Prostate gland (tissue), 2 donors: ENCODE data around the gene NFIC. TPM values are rescaled to one million over a fixed set of nuclear protein-coding genes. Genes with fewer than 3 reads are reported as not detected.
"Not testable (repeated sequence)": the region's sequence is repeated elsewhere in the genome, so short reads cannot be mapped to it uniquely, and the experiment has no call there.

Experiments used
- DNase-seq: peaks from one replicate; pipeline ENCODE4 v3.0.0-alpha.2; 2019; ENCODE audit warnings: low spot score
- H3K27ac ChIP-seq, 2 donors: fragments of 200-600 bp; sonication (generic); 2 replicates each; pipeline ENCODE4 v1.5.1; 2017 to 2019
- H3K27me3 ChIP-seq: fragments of 200-600 bp; sonication (generic); replicated peaks from 2 replicates; pipeline ENCODE4 v1.5.1; 2019; ENCODE audit not compliant: insufficient read depth
- H3K36me3 ChIP-seq, 2 donors: fragments of 200-600 bp; sonication (generic); 1 replicate in 1 of 2; 2 replicates in 1 of 2; pipeline versions ENCODE4 v1.5.1 to v1.8.1; 2017 to 2019
- H3K4me1 ChIP-seq: fragments of 200-600 bp; sonication (generic); replicated peaks from 2 replicates; pipeline ENCODE4 v1.5.1; 2019
- H3K4me3 ChIP-seq, 2 donors: fragments of 200-600 bp; sonication (generic); 2 replicates each; pipeline ENCODE4 v1.5.1; 2017 to 2019
- H3K9me3 ChIP-seq: fragments of 200-600 bp; sonication (generic); 2 replicates; pipeline ENCODE4 v1.5.1; 2017
- CTCF ChIP-seq, 4 experiments: fragments of 200-600 bp in 2 of 4; fragments of 450-650 bp in 2 of 4; sonication (generic) in 2 of 4; IDR thresholded peaks; 1 replicate in 3 of 4; 2 replicates in 1 of 4; pipeline ENCODE4 v1.5.1; 2016 to 2019; ENCODE audit warnings: antibody characterized with exemption in 4 of 4, mild to moderate bottlenecking in 2 of 4, moderate library complexity in 2 of 4
- POLR2A ChIP-seq: fragments of 450-650 bp; IDR thresholded peaks from one replicate; pipeline ENCODE4 v1.6.1; 2016; ENCODE audit warnings: antibody characterized with exemption, mild to moderate bottlenecking
- POLR2AphosphoS5 ChIP-seq: sonication (generic); formaldehyde crosslinking; IDR thresholded peaks from one replicate; pipeline ENCODE4 v1.6.1; 2017; ENCODE audit warnings: antibody characterized with exemption
- WGBS: methylation state at CpG from one replicate; pipeline ENCODE4 v1.1.5; 2018; 5-methylcytosine and 5-hydroxymethylcytosine counted together
- intact Hi-C: fragments of 100-400 bp; cut with DNase I; formaldehyde crosslinking; loops from one replicate; pipeline ENCODE4 v1.14.2; 2022
- total RNA-seq, 2 donors: library from RNA; depleted of rRNA; stranded (reverse); fragments of >200 nt; gene quantifications; one replicate each; pipeline ENCODE4 v1.1.0, GENCODE V29; 2016

NFIC gene
- total RNA-seq, 2 donors from 2014 or later, result 160 to 168 TPM

DNA sequence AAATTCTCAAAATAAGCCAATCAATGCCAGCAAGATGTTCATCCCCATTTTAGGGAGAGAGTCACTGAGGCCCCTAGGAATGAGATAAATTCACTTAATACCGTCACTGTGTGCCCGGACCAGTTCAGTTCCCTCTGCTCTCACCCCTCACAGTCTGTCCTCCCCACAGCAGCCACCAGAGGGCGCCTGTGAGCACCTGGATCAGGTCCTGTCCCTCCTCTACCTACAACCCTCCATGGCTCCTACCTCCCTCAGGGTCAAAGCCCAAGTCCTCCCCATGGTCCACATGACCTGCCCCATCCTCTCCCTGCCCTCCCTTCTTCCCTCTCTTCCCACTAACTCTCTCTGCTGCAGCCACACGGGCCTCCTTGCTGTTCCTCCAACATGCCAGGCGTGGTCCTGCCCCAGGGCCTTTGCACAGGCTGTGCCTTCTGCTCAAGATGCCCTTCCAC is 42.0 kb upstream of the NFIC start:
- 42% methylated on average over 5 of the region's 5 CpGs for whole genome bisulfite sequencing

DNA sequence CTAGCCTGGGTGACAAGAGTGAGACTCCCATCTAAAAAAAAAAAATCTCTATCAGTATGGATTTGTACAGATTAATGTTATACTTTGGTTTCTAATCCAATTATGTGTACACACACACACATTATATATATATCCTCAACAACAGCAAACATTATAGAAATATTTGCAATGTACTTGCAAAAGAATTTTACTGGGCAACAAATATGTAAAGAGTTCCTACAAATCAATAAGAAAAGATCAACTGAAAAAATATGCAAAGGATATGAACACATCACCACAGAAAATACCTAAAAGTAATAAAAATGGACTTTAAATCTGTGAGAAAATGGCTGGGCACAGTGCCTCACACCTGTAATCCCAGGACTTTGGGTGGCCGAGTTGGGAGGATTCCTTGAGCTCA is 40.9 kb upstream of the NFIC start:
- DNase-seq, result no peak
- no peaks in the 10 kb centered on the region for H3K4me1 ChIP-seq
- intact Hi-C loops, result loop anchor here (2.0 kb wide), 1 partner anchor 147 kb away; no protein-coding TSS in a partner anchor
- H3K4me3 ChIP-seq, result no peak overlapping the region
- H3K36me3 ChIP-seq, result no peaks in the 10 kb centered on the region
- TF ChIP-seq POLR2AphosphoS5 (no peak), CTCF (IDR thresholded peaks at IDR 0.05) (no peak), POLR2A (no peak)
- 75% methylated on average over 1 of the region's 1 CpG for WGBS
- H3K27ac ChIP-seq, result no peak overlapping the region
- no peaks in the 10 kb centered on the region for H3K27me3 ChIP-seq
- no peaks in the 10 kb centered on the region for H3K9me3 ChIP-seq

More for the DNA sequence above, 42.0 kb upstream of the NFIC start:
- peak; percentile 40 for DNase-seq
- Histone ChIP-seq H3K27me3 (peaks cover 3% of the 10 kb centered on the region), H3K4me1 (no peaks in the 10 kb centered on the region), H3K4me3 (no peak overlapping the region), H3K27ac (no peak overlapping the region), H3K36me3 (no peaks in the 10 kb centered on the region), H3K9me3 (no peaks in the 10 kb centered on the region)
- TF ChIP-seq POLR2A (no peak), CTCF (IDR thresholded peaks at IDR 0.05) (peak; percentile 29 to 62 (median 56))
- intact Hi-C loops, result loop anchor here (2.0 kb wide), 1 partner anchor 148 kb away; no protein-coding TSS in a partner anchor

- no peak for DNase-seq
- 89% methylated on average over 3 of the region's 3 CpGs for WGBS
- Histone ChIP-seq H3K4me1 (no peaks in the 10 kb centered on the region), H3K36me3 (no peaks in the 10 kb centered on the region), H3K27ac (no peak overlapping the region), H3K4me3 (no peak overlapping the region), H3K27me3 (no peaks in the 10 kb centered on the region), H3K9me3 (no peaks in the 10 kb centered on the region)
- intact Hi-C loops, result no loop called here
- TF ChIP-seq CTCF (IDR thresholded peaks at IDR 0.05), result no peak
- TF ChIP-seq POLR2A, result no peak
- no peak for TF ChIP-seq POLR2AphosphoS5
Observed at GRCh38 chr19:3328743-3329142, 37.6 kb upstream of the NFIC start.

GRCh38 chr19:3330047-3330446 is 36.3 kb upstream of the NFIC start:
- H3K9me3 ChIP-seq, result no peaks in the 10 kb centered on the region
- no peaks in the 10 kb centered on the region for H3K36me3 ChIP-seq
- no peak for DNase-seq
- 76% methylated on average over 9 of the region's 9 CpGs for WGBS
- H3K27ac ChIP-seq, result no peak overlapping the region
- H3K4me3 ChIP-seq, result no peak overlapping the region
- TF ChIP-seq CTCF (IDR thresholded peaks at IDR 0.05) (no peak), POLR2AphosphoS5 (no peak), POLR2A (no peak)
- H3K27me3 ChIP-seq, result no peaks in the 10 kb centered on the region
- intact Hi-C loops, result no loop called here
- H3K4me1 ChIP-seq, result no peaks in the 10 kb centered on the region

DNA sequence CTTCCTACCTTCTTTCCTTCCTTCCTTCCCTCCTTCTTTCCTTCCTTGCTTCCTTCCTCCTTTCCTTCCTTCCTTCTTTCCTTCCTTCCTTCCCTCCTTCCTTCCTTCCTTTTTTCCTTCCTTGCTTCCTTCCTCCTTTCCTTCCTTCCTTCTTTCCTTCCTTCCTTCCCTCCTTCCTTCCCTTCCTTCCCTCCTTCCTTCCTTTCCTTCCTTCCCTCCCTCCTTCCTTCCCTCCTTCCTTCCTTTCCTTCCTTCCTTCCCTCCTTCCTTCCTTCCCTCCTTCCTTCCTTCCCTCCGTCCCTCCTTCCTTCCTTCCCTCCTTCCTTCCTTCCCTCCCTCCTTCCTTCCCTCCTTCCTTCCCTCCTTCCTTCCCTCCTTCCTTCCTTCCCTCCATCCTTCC is 34.2 kb upstream of the NFIC start:
- DNase-seq, H3K27me3 ChIP-seq, intact Hi-C loops, H3K36me3 ChIP-seq, H3K4me3 ChIP-seq, H3K27ac ChIP-seq, H3K9me3 ChIP-seq: not testable (repeated sequence)
- H3K4me1 ChIP-seq, result peaks cover 17% of the 10 kb centered on the region
- no CpG with 5 or more reads among the region's 1 CpG for WGBS
